Measurements from ENCODE around the gene PKP4.

Gene PKP4

DNA sequence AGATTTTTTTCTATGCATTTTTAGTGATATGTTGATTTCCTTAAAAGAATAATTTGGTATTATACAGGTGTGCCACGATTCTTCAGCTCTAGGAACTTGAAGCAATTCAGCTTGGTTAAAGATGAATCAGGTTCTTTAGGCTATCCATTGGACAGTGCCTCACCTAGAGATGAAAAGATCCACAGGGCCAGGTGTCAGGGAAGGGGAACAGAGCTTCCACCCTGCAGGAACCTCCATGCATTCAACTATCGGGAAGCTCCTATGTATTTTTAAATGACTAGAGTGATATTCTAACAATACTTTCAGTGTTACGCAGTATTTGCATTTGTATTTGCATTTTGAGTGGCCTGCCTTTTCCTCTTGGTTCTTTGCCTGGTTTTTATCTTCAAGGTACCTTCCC is 40.2 kb downstream of the PKP4 start:
- Histone ChIP-seq H3K9me3 (no peaks in the 10 kb centered on the region), H3K9ac (no peak overlapping the region), H3K27ac (no peak overlapping the region), H3K4me2 (no peak overlapping the region), H3K27me3 (no peaks in the 10 kb centered on the region), H3K36me3 (no peaks in the 10 kb centered on the region), H4K20me1 (peaks cover 5% of the 10 kb centered on the region; the same call in 1 of the 2 replicates), H3K4me1 (peaks cover 6% of the 10 kb centered on the region; the same call in 1 of the 2 replicates), H3K4me3 (no peak overlapping the region)
- TF ChIP-seq Cebpa-rat (IDR thresholded peaks at IDR 0.05): no peak

GRCh38 chr2:158497486-158497885 is 40.7 kb downstream of the PKP4 start:
- Histone ChIP-seq H3K9ac (no peak overlapping the region), H3K27ac (no peak overlapping the region), H3K4me2 (no peak overlapping the region), H3K4me3 (no peak overlapping the region), H3K4me1 (peaks cover 6% of the 10 kb centered on the region; the same call in 1 of the 2 replicates), H4K20me1 (peaks cover 5% of the 10 kb centered on the region; the same call in 1 of the 2 replicates), H3K9me3 (no peaks in the 10 kb centered on the region), H3K27me3 (no peaks in the 10 kb centered on the region), H3K36me3 (no peaks in the 10 kb centered on the region)
- no peak for TF ChIP-seq Cebpa-rat (IDR thresholded peaks at IDR 0.05)

- Histone ChIP-seq H3K9ac (no peak overlapping the region), H3K9me3 (no peaks in the 10 kb centered on the region), H3K27me3 (no peaks in the 10 kb centered on the region), H3K36me3 (no peaks in the 10 kb centered on the region), H3K27ac (no peak overlapping the region), H3K4me1 (peaks cover 5% of the 10 kb centered on the region; the same call in 1 of the 2 replicates), H4K20me1 (peaks cover 5% of the 10 kb centered on the region; the same call in 1 of the 2 replicates), H3K4me3 (no peak overlapping the region), H3K4me2 (no peak overlapping the region)
- no peak for TF ChIP-seq Cebpa-rat (IDR thresholded peaks at IDR 0.05)
Observed at GRCh38 chr2:158498043-158498748, 41.4 kb downstream of the PKP4 start.

DNA sequence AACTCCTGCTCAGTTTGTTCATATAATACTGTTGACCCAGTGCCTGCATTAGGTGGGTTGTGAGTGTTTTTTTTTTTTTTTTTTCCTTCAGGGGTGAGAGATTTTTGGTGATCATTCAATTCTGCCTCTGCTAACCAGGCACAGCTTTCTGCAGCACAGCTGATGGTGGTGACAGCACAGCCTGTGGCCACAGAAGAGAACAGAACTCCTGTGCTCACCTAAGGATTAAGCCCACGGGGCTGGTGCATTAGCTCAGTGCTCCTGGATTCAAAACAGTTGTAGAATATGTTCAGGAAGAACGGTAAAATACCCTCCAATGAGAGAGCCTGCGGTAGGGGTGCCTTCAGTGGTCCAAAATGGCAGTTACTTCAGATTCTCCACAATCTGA is 42.0 kb downstream of the PKP4 start:
- no peaks in the 10 kb centered on the region for H3K9me3 ChIP-seq
- H4K20me1 ChIP-seq: no peaks in the 10 kb centered on the region; the same call in 1 of the 2 replicates
- TF ChIP-seq Cebpa-rat (IDR thresholded peaks at IDR 0.05): no peak
- no peak overlapping the region for H3K4me2 ChIP-seq
- H3K9ac ChIP-seq: no peak overlapping the region
- H3K4me1 ChIP-seq: no peaks in the 10 kb centered on the region
- H3K27me3 ChIP-seq: no peaks in the 10 kb centered on the region
- H3K4me3 ChIP-seq: no peak overlapping the region
- no peak overlapping the region for H3K27ac ChIP-seq
- H3K36me3 ChIP-seq: no peaks in the 10 kb centered on the region

DNA sequence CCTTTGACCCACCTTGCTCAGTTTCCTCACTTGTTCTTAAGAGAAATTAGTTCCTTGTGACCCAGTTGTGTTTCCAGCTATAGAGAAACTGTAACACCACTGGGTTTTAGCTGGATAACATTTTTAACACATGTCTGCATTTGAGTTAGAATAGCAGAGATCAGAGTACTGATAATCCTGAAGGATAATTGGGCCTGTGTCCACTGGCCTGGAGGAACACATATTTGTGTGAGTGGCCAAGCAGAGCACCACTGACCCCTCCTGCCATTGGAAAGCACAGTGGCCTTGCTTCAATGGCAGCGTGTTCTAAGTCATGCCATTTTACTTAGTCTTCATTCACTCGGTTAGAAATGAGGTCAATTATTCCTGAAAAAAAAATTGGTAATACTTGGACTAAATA is 42.6 kb downstream of the PKP4 start:
- Histone ChIP-seq H3K4me1 (no peaks in the 10 kb centered on the region), H3K4me3 (no peak overlapping the region), H3K4me2 (no peak overlapping the region), H3K9ac (no peak overlapping the region), H3K36me3 (no peaks in the 10 kb centered on the region), H3K9me3 (no peaks in the 10 kb centered on the region), H3K27ac (no peak overlapping the region), H3K27me3 (no peaks in the 10 kb centered on the region), H4K20me1 (no peaks in the 10 kb centered on the region; the same call in 1 of the 2 replicates)
- no peak for TF ChIP-seq Cebpa-rat (IDR thresholded peaks at IDR 0.05)

DNA sequence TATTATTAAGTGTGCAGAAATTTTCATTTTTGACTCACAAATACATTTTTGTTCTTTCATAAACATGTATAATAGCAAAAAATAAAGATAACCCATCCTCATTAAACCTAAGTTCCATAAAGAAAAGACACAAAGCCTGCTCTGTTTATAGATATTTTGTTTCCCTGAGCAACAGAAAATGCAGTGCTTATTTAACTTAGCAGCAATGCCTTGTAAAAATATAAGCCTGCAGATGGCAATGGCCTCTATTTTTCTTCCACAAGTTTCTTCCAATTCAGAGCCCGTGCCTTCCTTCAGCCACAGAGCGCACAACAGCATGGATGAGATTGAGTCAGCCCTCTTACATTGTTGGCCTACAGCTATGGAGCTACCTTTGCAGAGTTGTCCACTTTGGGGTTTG is 43.6 kb downstream of the PKP4 start:
- no peak overlapping the region for H3K4me2 ChIP-seq
- no peaks in the 10 kb centered on the region; the same call in 1 of the 2 replicates for H4K20me1 ChIP-seq
- H3K4me3 ChIP-seq: no peak overlapping the region
- H3K4me1 ChIP-seq: no peaks in the 10 kb centered on the region
- no peaks in the 10 kb centered on the region for H3K36me3 ChIP-seq
- no peak overlapping the region for H3K27ac ChIP-seq
- H3K27me3 ChIP-seq: no peaks in the 10 kb centered on the region
- H3K9ac ChIP-seq: no peak overlapping the region
- no peaks in the 10 kb centered on the region for H3K9me3 ChIP-seq
- TF ChIP-seq Cebpa-rat (IDR thresholded peaks at IDR 0.05): no peak

GRCh38 chr2:158501301-158501700 is 44.5 kb downstream of the PKP4 start:
- Histone ChIP-seq H3K36me3 (no peaks in the 10 kb centered on the region), H3K4me2 (no peak overlapping the region), H3K27me3 (no peaks in the 10 kb centered on the region), H3K4me3 (no peak overlapping the region), H3K4me1 (no peaks in the 10 kb centered on the region), H4K20me1 (no peaks in the 10 kb centered on the region; the same call in 1 of the 2 replicates), H3K9me3 (no peaks in the 10 kb centered on the region), H3K27ac (no peak overlapping the region), H3K9ac (no peak overlapping the region)
- TF ChIP-seq Cebpa-rat (IDR thresholded peaks at IDR 0.05): no peak

- Histone ChIP-seq H3K4me1 (no peaks in the 10 kb centered on the region), H3K27ac (no peak overlapping the region), H4K20me1 (no peaks in the 10 kb centered on the region; the same call in 1 of the 2 replicates), H3K36me3 (no peaks in the 10 kb centered on the region), H3K9ac (no peak overlapping the region), H3K4me3 (no peak overlapping the region), H3K27me3 (no peaks in the 10 kb centered on the region), H3K4me2 (no peak overlapping the region), H3K9me3 (no peaks in the 10 kb centered on the region)
- TF ChIP-seq Cebpa-rat (IDR thresholded peaks at IDR 0.05): no peak
Observed at GRCh38 chr2:158502974-158503373, 46.2 kb downstream of the PKP4 start.

DNA sequence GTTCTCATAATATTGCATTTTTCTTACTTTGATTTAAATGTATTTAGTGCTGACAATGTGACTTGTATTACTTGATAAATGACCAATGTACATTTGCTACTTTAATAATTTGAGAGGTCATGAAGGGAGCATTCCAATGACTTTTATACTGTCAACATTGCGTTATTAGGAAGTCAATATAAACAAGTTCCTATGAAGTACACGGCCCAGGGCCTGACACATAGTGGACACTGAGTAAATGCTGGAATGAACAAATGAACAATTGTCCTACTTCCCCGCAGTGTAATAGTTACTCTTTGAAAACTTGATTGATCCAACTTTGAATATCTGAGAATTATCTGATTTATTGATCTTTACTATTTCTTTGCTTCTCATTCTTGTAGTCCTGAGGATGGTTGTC is 47.3 kb downstream of the PKP4 start:
- Histone ChIP-seq H3K36me3 (no peaks in the 10 kb centered on the region), H3K4me2 (no peak overlapping the region), H4K20me1 (no peaks in the 10 kb centered on the region; the same call in 1 of the 2 replicates), H3K4me1 (no peaks in the 10 kb centered on the region), H3K27me3 (no peaks in the 10 kb centered on the region), H3K4me3 (no peak overlapping the region), H3K27ac (no peak overlapping the region), H3K9ac (no peak overlapping the region), H3K9me3 (no peaks in the 10 kb centered on the region)
- TF ChIP-seq Cebpa-rat (IDR thresholded peaks at IDR 0.05): no peak

- H3K4me1 ChIP-seq: no peaks in the 10 kb centered on the region
- no peak for TF ChIP-seq Cebpa-rat (IDR thresholded peaks at IDR 0.05)
Observed at GRCh38 chr2:158505448-158505934, 48.7 kb downstream of the PKP4 start.

More at GRCh38 chr2:158505448-158505934, 48.7 kb downstream of the PKP4 start:
- Histone ChIP-seq H4K20me1 (peaks cover 1% of the 10 kb centered on the region; the same call in 1 of the 2 replicates), H3K27me3 (no peaks in the 10 kb centered on the region), H3K9me3 (no peaks in the 10 kb centered on the region), H3K4me3 (no peak overlapping the region), H3K9ac (no peak overlapping the region), H3K36me3 (no peaks in the 10 kb centered on the region), H3K27ac (no peak overlapping the region), H3K4me2 (no peak overlapping the region)
